GM18519 (cell line): ENCODE measurements around the gene SEMA5A.
"Not testable (repeated sequence)": the region's sequence is repeated elsewhere in the genome, so short reads cannot be mapped to it uniquely, and the experiment has no call there.

Source experiments
- ATAC-seq: cut with Tn5 transposase; IDR thresholded peaks from one replicate; pipeline ENCODE4 v1.9.1; 2021; ENCODE audit warnings: mild to moderate bottlenecking, moderate library complexity; ENCODE audit not compliant: unreplicated experiment, low FRiP score

The SEMA5A gene

GRCh38 chr5:9408964-9409363, 136.9 kb downstream of the SEMA5A start:
- no peak for ATAC-seq

- ATAC-seq: peak; percentile 95
Observed at GRCh38 chr5:9405196-9405754, 140.6 kb downstream of the SEMA5A start.

GRCh38 chr5:9401786-9402472, 143.9 kb downstream of the SEMA5A start:
- ATAC-seq: no peak

- ATAC-seq: not testable (repeated sequence)
Observed at GRCh38 chr5:9399783-9400182, 146.1 kb downstream of the SEMA5A start.

- no peak for ATAC-seq
Observed at GRCh38 chr5:9399094-9399493, 146.8 kb downstream of the SEMA5A start.

GRCh38 chr5:9398227-9398626, 147.6 kb downstream of the SEMA5A start:
- no peak for ATAC-seq

GRCh38 chr5:9396285-9396770, 149.5 kb downstream of the SEMA5A start:
- ATAC-seq: no peak

GRCh38 chr5:9395706-9396105, 150.2 kb downstream of the SEMA5A start:
- ATAC-seq: no peak

- ATAC-seq: no peak
Observed at GRCh38 chr5:9394221-9394620, 151.7 kb downstream of the SEMA5A start.

- no peak for ATAC-seq
Observed at GRCh38 chr5:9392625-9393024, 153.2 kb downstream of the SEMA5A start.

- no peak for ATAC-seq
Observed at GRCh38 chr5:9391080-9391479, 154.8 kb downstream of the SEMA5A start.

- ATAC-seq: no peak
Observed at GRCh38 chr5:9390113-9390512, 155.8 kb downstream of the SEMA5A start.

- no peak for ATAC-seq
Observed at GRCh38 chr5:9388941-9389674, 156.8 kb downstream of the SEMA5A start.

GRCh38 chr5:9387879-9388278, 158.0 kb downstream of the SEMA5A start:
- ATAC-seq: no peak

- ATAC-seq: no peak
Observed at GRCh38 chr5:9386945-9387344, 158.9 kb downstream of the SEMA5A start.

GRCh38 chr5:9382522-9382921, 163.4 kb downstream of the SEMA5A start:
- no peak for ATAC-seq

- ATAC-seq: peak; percentile 94
Observed at GRCh38 chr5:9381464-9381863, 164.4 kb downstream of the SEMA5A start.

- no peak for ATAC-seq
Observed at GRCh38 chr5:9380109-9380508, 165.8 kb downstream of the SEMA5A start.

- no peak for ATAC-seq
Observed at GRCh38 chr5:9376363-9377117, 169.3 kb downstream of the SEMA5A start.

- ATAC-seq: no peak
Observed at GRCh38 chr5:9375756-9376155, 170.1 kb downstream of the SEMA5A start.

- ATAC-seq: no peak
Observed at GRCh38 chr5:9374025-9374424, 171.8 kb downstream of the SEMA5A start.
